Measurements from ENCODE around the gene FKBP9. TPM values are rescaled to one million over a fixed set of nuclear protein-coding genes. Genes with fewer than 3 reads are reported as not detected.
A peak's percentile ranks its signal among the peaks of the same experiment; 100 is the strongest.
"Not testable (repeated sequence)": the region's sequence is repeated elsewhere in the genome, so short reads cannot be mapped to it uniquely, and the experiment has no call there.

FKBP9 gene
- total RNA-seq, 1 donor from 2014 or later: 111 TPM

DNA sequence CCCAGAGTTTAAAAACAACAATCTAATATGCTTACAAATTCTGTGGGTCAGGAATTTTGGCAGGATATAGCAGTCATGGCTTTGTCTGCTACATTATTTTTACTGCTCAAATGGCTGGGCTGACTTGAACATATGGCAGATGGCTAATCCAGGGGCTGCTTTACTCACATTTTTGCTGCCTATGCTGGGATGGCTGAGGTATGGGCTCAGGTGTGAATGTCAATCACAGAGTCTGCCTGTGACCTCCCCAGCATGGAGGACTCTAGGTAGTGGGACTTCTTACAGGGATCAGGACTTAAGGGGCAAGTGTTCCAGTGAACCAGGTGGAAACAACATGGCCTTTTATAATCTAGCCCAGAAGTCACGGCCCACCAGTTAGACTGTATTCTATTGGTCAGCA, 4.4 kb upstream of the FKBP9 start:
- no peak for DNase-seq (ENCODE audit: low read depth in 2 of 2)

DNA sequence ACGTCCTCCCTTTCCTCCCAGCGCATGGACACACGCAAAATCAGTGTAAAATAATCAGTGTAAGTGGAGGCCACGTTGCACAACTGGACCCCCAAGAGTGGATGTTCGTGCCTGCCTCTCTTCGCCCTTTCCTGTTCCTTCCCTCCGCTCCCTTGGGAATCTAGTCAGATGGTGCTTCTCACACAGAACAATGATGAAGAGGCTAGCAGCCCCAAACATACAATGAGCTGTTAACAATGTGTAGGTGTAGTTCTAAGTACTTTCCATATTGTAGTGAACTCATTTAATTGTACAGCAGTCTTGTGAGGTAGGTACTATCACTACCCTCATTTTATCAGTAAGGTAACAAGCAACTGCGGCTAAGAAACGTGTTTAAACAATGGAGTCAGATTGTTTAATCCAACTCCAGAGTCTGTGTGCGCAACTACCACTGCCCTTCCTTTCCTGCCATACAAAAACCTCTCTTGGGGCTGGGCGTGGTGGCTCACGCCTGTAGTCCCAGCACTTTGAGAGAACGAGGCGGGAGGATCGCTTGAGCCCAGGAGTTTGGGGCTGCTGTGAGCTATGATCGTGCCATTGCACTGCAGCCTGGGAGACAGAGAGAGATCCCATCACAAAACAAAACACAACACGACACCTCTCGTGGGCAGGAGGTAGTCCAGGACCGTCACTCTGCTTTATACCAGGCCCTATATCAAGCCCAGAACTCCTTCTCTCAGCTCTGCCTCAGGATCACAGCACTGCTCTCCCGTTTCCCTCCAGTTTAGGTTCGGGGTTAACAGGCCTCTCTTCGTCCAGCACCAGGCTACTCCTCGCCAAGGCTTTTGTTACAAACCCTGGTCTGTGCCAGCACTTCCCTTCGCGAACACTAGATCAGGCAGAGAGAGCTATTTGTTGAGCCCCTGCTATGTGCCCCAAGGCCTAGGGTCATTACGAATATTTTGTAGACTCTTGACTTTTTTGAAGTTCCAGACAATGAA, 1.1 kb downstream of the FKBP9 start:
- DNase-seq (ENCODE audit: low read depth in 2 of 2): peak; percentile 56 to 57

DNA sequence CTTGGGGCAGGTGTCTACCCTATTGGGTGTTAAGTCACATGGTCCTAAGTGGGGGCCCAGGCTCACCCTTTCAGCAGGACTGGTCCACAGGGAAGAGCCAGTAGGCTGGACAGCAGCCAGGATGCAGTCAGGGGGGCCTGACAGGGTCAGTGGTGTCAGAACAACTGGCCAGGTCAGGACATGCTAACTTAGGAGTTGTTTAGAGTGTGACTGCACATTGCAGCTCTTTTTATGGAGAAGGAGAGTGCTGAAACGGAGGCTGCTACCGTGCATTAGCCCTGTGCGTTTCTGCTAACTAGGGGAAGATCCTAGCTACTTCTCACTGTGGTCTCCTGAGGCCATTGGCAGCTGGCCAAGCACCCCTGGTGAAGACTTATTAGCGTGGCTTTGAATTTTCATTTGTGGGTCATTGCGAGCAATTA, 6.7 kb downstream of the FKBP9 start:
- not testable (repeated sequence) for DNase-seq (ENCODE audit: low read depth in 2 of 2)

DNA sequence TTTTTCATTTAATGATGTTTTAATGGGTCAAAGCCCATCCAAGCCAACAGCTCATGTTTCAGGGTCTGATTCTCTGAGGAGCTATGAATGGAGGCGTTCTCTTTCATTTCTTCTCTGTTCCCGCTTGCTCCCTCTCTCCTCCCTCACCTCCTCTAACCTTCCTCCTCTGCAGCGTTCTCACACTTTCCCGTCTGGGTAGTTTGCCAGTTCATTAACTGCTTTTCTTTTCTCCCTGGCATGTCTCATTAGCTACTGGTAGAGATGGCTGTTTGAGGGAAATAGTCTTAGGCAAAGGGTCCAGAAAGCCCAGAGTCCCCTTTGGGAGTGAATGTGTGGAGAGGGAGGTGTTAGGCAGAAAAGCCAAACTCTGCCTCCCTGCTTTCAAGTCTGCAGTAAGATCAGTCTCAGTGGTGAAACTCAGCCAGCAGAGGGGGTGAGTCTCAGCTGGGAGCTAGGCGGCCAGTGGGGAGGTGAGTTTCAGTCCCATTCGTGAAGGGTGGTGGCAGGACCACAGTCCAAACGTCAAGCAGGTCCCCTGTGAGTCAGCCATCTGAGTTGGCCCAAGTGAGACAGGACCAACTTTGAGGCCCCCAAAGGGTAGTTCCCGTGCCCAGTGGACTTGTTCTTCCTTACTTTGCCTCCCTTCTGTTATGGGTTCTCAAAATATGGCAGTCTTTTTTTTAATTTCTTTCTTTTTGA, 7.4 kb downstream of the FKBP9 start:
- DNase-seq (ENCODE audit: low read depth in 2 of 2): not testable (repeated sequence)

DNA sequence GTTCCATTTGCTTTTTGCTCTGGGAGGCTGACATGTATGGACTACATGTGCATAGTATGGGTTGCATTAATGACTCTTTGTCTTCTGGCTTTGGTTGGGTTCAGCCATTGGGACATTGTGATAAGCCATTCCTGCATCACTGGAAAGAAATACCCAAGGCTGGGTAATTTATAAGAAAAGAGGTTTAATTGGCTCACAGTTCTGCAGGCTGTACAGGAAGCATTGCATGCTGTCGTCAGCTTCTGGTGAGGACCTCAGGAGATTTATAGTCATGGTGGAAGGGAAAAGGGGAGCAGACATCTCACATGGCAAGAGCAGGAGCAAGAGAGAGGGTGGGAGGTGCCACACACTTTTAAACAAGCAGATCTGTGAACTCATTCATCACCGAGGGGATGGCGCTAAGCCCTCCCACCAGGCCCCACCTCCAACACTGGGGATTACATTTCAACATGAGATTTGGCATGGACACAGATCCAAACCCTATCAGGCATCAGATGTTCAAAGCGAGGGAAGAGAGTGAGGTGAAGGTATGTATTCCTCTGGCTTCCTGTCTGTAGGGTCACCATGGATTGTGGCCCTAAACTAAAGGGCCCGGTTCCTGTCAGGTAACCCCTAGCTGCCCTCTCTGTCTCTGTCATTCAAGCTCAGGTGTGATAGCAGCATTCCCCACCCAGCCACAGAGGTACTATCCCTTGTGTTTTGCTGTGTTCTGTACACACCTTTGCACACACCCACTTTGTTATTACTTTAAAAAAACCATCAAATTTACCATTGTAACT, 9.4 kb downstream of the FKBP9 start:
- DNase-seq (ENCODE audit: low read depth in 2 of 2): not testable (repeated sequence)

DNA sequence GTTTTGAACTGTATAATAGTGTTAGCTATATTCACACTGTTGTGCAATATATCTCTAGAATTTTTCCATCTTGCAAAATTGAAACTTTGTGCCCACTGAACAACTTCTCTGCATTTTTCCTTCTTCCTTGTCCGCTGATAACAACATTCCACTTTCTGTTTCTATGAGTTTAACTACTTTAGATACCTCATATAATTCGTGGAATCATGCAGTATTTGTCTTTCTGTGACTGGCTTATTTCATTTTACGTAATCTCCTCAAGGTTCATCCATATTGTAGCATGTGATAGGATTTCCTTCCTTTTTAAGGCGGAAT, 10.0 kb downstream of the FKBP9 start:
- not testable (repeated sequence) for DNase-seq (ENCODE audit: low read depth in 2 of 2)

DNA sequence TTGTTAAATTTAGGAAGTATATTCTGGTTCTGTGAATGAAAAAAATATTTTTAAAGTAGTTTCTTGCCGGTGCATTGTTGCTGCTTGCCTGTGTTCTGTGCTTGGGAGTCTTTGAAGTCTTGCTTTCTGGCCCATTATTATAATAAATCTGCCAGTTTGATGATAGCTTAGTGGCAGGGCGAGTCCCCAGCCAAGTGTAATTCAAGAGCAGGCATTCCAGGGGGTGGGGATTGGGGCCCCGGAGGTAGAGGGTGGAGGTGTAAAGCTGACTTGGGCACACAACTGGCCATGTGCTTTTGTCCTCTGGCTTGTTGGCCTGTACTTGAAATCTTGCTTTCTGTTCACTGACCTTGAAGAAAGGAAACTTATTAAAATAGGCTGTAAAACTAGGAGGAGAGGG, 14.7 kb downstream of the FKBP9 start:
- not testable (repeated sequence) for DNase-seq (ENCODE audit: low read depth in 2 of 2)

DNA sequence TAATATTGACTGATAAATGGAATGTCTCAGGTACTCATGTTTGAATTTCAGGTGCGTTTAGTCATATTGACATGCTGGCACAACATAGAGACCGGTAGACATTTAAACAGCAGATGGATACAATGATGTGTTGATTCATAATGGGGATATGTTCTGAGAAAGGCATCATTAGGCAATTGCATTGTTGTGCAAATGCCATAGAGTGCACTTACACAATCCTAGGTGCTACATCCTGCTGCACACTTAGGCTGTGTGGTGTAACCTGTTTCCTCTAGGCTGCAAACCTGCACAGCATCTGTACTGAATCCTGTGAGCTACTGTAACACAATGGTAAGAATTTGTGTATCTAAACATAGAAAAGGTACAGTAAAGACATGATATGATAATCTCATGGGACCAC, 19.9 kb downstream of the FKBP9 start:
- not testable (repeated sequence) for DNase-seq (ENCODE audit: low read depth in 2 of 2)

DNA sequence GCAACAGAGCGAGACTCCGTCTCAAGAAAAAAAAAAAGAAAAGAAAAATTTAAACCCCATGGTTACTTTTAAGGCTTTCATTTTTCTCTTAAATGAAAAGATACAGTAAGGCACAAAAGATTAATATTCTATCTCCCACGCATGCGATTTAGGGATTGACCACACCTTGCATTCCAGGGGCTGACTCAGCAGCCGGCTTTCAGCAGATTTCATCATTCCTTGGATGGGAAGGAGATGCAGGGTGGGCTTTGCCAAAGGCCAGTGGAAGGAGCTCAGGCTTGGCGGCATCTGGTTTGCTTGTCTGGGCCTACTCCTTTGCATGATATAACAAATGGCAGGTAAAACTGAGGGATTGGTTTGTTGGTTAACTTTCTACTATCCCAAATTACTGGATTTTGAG, 22.0 kb downstream of the FKBP9 start:
- not testable (repeated sequence) for DNase-seq (ENCODE audit: low read depth in 2 of 2)

DNA sequence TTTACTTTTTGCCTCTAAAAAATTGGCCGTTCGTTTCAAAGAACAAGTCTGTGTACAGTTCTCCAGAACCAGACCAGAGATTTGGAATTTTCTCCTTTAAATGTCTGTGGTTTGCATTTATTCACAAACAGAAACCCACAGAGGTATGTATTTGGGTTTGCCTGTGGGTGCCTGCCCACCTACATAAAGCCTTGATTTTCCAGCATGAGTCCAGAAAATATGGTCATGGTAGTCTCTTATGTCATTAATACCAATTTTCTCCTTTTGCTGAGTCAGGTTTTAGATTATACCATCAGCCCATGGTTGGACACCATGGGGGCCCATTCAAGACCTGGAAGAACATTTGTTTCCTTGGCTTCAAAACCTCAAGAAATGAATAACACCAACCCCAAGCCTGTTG, 22.7 kb downstream of the FKBP9 start:
- DNase-seq (ENCODE audit: low read depth in 2 of 2): not testable (repeated sequence)

DNA sequence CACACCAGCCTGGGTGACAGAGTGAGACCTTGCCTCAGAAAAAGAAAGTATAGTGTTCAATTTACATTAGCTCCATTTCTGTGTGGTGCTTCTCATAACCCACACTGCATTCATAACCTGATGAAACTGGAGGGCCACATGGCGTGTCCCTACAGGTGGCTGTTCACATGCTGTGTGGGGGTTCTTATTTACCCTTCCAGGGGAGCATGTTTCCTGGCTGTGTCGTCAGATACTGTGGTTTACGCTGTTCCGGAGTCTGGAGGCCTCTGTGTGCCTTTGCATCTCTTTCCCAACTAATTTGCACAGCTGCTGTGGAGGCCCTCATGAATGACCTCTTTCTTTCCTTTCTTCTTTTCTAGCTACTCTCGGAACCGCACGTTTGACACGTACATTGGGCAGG, 30.9 kb downstream of the FKBP9 start:
- DNase-seq (ENCODE audit: low read depth in 2 of 2): not testable (repeated sequence)

DNA sequence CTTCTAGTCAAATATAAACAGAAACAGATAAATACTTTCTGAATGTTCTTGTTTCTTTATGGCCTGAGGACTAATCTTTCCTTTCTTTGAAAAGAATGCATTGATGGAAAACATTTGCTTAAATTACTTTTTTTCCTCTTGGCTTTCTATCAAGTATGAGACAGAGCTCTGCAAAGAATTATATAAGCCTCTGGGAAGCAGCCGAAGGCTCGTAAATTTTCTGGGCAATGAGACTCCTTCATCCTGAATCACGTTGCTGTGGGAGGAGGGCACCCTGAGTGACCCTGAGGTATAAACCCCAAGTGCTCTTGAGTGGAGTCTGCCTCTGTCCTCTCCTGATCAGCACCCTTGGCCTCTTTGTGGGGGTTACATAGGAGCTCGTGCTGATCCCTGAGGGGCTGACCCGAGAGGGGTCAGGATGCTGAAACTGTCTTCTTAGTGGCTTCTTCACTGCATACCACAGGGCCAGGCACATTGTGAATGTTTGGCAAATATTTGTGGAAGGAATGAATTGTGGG, 33.9 kb downstream of the FKBP9 start:
- not testable (repeated sequence) for DNase-seq (ENCODE audit: low read depth in 2 of 2)

DNA sequence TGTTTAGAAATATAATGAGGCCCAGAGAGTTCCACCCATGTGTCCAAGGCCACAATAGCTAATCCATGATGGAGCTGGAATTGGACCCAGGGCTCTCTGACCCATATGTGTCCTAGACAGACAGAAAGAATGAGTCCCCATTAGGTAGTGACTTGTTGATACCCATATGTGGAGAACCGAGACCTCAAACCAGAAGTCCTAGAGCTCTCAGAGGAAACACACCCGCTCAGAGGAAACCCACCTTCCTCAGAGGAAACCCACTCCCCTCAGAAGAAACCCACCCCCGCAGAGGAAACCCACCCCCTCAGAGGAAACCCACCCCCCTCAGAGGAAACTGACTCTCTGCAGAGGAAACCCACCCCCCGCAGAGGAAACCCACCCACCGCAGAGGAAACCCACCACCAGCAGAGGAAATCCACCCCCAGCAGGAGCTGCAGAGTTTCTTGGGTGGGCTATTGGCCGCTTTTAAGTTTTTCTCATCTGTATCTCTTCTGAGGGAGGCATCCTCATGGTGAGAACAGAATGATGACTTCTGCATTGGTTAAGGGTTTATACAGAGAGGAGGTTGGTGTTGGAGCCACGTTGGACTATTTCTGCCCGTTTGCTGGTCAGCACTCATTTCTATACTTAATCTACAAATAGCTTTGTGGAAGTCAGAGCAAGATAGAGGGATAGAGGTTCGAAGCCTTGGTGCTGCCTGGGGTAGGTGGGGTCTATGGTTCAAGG, 34.9 kb downstream of the FKBP9 start:
- not testable (repeated sequence) for DNase-seq (ENCODE audit: low read depth in 2 of 2)

DNA sequence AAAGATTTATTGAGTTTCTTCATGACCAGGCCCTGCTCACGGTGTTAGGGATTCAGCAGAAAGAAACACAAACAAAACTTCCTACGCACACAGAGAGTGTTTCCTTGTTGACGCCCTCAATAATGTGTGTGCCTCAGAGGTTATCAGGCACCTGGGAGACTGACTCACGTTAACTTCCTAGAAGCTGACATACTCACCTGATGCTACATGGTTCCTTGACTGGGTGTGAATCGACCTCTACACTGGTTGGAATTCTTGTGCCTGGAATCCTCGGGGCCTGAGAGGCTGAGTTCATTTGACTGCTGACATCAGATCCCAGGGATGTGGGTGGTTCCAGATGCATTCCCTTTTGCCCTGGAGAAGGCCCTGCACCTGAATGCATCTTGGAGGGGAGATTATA, 35.5 kb downstream of the FKBP9 start:
- DNase-seq (ENCODE audit: low read depth in 2 of 2): peak; percentile 22 to 31

DNA sequence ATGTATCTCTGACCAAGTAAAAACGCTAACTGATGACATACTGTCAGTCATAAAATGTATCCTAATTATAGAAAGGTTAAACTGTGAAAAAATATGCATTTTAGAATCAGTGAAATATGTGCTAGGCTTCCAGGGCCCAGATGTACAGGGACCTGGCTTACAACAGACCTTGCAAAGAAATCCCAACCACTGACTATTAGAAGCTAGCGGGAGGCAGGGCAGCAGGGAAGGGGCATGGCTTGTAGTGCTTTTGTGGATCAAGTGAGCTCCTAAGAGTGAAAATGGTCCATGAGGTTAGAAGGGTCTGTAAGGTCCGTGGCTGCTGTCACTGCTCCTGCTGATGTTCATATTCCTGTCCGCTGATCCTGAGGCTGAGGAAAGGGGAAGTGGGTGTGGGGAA, 40.7 kb downstream of the FKBP9 start:
- not testable (repeated sequence) for DNase-seq (ENCODE audit: low read depth in 2 of 2)

DNA sequence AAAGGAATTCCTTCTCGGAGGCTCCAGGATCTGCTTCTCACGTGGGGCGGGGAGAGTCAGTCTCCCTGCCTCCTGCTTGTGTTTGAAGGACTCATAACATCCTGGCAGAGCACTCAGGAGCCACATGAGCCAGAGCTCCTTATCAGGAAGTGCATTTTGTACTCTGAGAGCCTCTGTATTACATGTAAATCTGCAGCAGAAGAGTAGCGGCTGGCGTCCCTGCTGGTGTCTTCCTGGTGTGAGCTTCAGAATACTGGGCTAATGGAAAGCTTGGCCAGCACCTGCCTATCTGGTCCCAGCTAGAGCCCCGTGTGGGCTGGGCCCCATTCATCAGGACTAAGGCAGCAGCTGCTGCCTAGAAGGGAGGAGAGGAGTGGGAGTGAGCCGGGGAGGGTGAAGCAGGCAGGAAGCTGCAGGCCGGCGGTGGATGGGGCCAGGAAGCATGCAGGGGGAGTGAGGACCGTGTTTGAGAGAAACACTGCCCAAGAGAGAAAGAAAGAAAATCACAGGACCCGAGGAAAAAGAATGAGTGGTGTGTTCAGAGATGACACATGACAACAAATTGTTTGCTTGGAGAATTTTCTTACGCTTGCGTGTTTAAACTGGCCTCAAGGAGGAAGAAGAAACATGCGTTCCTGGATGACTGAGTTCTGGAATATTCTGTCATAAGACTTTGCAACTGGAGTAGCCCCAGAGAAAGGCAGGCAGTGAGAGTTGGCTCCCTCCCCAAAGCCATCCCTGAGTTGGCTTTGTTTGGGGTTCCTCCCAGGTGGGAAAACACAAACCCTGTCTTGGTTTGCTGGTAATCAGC, 41.3 kb downstream of the FKBP9 start:
- DNase-seq (ENCODE audit: low read depth in 2 of 2): peak; percentile 52 to 93

DNA sequence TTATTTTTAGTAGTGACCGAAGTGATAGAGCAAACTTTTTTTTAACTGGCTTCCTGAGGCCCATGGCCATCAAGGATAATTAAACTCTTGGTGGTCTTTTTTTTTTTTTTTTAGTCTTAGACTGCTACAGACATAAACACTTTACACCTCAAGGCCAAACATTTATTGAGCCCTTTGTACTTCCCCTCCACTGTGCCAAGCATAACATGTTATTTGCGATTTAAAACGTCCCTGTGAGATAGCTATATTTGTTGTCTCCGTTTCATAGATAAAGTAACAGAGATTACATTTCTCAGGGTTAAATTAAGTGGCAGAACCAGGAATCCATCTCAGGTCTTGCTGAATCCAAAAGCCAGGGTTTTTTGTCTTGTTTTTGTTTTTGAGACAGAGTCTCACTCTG, 42.1 kb downstream of the FKBP9 start:
- DNase-seq (ENCODE audit: low read depth in 2 of 2): peak; percentile 34 to 38

DNA sequence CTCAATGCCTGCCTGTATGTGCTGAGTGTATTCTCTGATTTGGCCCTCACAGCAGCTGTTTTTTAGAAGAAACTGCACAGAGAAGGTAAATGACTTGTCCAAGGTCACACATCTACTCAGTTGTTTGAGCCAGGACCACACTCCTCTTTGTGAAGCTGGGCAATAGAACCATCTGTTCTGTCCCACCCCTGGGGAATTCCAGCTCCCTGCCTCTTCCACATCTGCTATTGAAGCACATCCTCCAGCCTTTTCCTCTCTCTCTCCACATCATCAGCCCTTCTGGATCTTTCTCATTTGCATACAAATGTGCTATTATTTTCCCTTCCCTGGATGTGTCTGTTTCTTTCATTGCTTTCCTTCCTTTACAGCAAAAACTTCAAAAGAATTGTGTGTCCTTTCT, 45.9 kb downstream of the FKBP9 start:
- DNase-seq (ENCODE audit: low read depth in 2 of 2): peak; percentile 47 to 48

DNA sequence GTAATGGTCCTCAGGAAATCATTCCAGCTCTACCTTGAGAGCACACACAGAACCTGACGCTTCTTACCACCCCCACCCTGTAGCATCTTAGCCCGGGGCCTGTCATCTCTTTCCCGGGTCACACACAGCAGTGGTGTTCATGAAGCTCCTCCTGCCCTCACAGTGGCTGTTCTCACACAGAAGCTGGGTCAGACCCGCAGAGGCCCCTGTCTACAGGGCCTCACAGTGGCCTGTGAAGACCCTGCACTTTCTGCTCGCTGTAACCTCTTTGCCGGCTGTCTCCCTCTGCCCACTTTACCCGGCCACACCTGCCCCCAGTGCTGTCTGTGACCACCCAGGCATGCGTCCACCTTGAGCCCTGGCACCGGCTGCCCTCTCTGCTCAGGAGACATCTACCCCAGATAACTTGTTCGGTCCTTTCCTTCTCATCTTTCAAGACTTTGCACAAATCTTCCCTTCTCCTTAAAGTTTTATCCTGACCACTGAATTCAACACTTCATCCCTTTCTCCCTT, 46.9 kb downstream of the FKBP9 start:
- not testable (repeated sequence) for DNase-seq (ENCODE audit: low read depth in 2 of 2)

DNA sequence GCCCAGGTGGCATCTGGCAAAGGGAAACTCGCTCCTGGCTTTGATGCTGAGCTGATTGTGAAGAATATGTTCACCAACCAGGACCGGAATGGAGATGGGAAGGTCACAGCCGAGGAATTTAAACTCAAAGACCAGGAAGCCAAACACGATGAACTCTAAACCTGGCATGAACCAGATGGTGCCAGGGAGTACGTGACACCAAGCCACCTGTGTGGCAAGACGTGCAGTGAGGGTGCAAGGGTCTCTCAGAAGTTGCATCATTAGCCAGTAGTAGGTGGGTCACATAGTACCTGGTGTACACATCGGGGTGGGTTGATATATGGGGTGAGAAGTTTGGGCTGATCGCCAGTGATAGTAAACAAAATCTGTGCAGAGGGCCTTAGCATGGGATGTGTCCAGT, 48.0 kb downstream of the FKBP9 start:
- DNase-seq (ENCODE audit: low read depth in 2 of 2): not testable (repeated sequence)
